Measurements from ENCODE around the gene KIFAP3.

GRCh38 chr1:169931795-169932231 lies 142.7 kb downstream of the KIFAP3 start:
- TF ChIP-seq CTCF (IDR thresholded peaks at IDR 0.05) (no peak), POLR2A (IDR thresholded peaks at IDR 0.05) (no peak)

All from tibial nerve (tissue), 3 donors.